Effector memory CD4-positive, alpha-beta T cell (primary cell): ENCODE data around the gene LYRM2.

Source experiments
- DNase-seq, 3 donors: peaks; one replicate each; pipeline ENCODE4 v3.0.0-alpha.2; 2020
- H3K27ac ChIP-seq: 2 replicates; pipeline ENCODE4 v1.7.0; 2013; ENCODE audit warnings: mild to moderate bottlenecking, low read length, moderate library complexity; ENCODE audit not compliant: insufficient read depth, poor library complexity, severe bottlenecking
- H3K27me3 ChIP-seq: replicated peaks from 2 replicates; pipeline ENCODE4 v1.7.0; 2013; ENCODE audit warnings: mild to moderate bottlenecking, low read length; ENCODE audit not compliant: insufficient read depth, control insufficient read depth, poor library complexity, severe bottlenecking
- H3K36me3 ChIP-seq: 2 replicates; pipeline ENCODE4 v1.7.0; 2013; ENCODE audit warnings: mild to moderate bottlenecking, low read length, moderate library complexity; ENCODE audit not compliant: control insufficient read depth, insufficient read depth
- H3K4me1 ChIP-seq: 2 replicates; pipeline ENCODE4 v1.7.0; 2013; ENCODE audit warnings: low read length, mild to moderate bottlenecking; ENCODE audit not compliant: control insufficient read depth, insufficient read depth, poor library complexity, severe bottlenecking
- H3K4me3 ChIP-seq: 2 replicates; pipeline ENCODE4 v1.7.0; 2013; ENCODE audit warnings: low read length, low read depth, mild to moderate bottlenecking; ENCODE audit not compliant: insufficient read depth, poor library complexity, severe bottlenecking
- H3K9me3 ChIP-seq: 2 replicates; pipeline ENCODE4 v1.7.0; 2013; ENCODE audit warnings: mild to moderate bottlenecking, low read length, moderate library complexity; ENCODE audit not compliant: control insufficient read depth

The LYRM2 gene

GRCh38 chr6:89564752-89565427, 73.7 kb downstream of the LYRM2 start:
- H3K4me3 ChIP-seq: no peak overlapping the region
- no peak for DNase-seq
- H3K4me1 ChIP-seq: no peaks in the 10 kb centered on the region
- H3K27ac ChIP-seq: no peak overlapping the region
- no peaks in the 10 kb centered on the region for H3K9me3 ChIP-seq
- H3K27me3 ChIP-seq: no peaks in the 10 kb centered on the region
- no peaks in the 10 kb centered on the region for H3K36me3 ChIP-seq

- H3K9me3 ChIP-seq: no peaks in the 10 kb centered on the region
- no peaks in the 10 kb centered on the region for H3K4me1 ChIP-seq
- H3K36me3 ChIP-seq: no peaks in the 10 kb centered on the region
- H3K27me3 ChIP-seq: no peaks in the 10 kb centered on the region
- no peak overlapping the region for H3K27ac ChIP-seq
- no peak overlapping the region for H3K4me3 ChIP-seq
- no peak for DNase-seq
Observed at GRCh38 chr6:89563866-89564265, 74.7 kb downstream of the LYRM2 start.

DNA sequence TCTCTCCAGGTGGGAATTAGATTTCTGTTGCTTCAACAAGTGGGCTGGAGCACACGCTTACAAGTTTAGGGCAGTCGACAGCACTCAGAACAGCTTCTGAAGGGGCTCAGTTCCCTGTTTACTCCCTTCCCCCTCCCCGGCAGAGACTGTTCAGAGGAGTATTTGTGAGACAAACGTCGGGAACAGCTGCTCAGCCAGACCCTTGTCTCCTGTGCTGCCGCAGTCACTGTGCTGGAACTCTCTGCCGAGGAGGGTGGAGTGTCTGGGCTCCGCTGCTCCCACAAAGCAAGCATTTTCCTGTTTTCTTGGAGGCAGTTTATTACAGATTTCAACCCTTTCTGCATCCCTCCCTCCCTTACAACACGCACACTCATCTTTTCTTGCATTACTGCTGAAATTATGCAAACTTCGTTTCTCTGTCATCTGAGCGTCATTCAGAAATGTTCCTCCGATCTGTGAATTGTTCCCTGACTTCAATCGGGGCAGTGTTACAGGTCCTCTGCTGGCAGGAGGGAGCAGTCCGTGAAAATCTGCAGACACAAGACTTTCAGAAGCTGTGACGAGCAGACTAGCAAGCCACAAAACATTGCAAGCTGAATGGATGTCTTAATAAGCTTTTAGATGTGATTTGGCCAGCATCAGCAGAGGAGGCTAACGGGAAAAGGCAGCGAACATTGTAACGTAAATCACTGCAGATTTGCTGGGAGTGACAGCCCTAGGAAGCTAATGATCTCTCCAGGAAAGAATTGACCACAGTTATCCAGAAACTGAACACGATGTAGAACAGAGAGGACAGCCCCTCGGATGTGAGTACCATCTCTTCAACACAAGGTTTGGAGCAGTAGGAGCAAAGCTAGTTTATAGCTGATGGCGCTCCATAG, 76.2 kb downstream of the LYRM2 start:
- Histone ChIP-seq H3K4me1 (no peaks in the 10 kb centered on the region), H3K9me3 (no peaks in the 10 kb centered on the region), H3K36me3 (no peaks in the 10 kb centered on the region), H3K4me3 (no peak overlapping the region), H3K27ac (no peak overlapping the region), H3K27me3 (no peaks in the 10 kb centered on the region)
- DNase-seq: no peak

DNA sequence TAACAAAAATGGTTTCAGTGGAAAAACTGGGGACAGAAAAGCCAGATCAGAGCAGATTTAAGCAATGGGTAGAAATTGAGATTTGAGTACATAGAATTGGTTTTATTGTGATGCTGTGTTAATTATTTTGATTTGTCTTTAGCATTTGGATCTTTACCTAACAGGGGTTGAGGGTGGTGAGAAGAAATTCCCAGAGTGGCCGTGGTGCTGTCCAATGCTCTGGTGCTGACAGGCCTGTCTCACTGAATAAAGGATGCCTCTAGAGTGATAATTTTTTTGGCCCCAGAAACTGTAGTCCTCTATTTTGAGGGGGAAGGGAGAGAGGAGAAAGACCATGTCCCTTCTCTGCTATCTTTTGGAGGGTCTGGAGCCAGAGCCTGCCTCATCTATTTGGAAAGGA, 79.1 kb downstream of the LYRM2 start:
- H3K9me3 ChIP-seq: no peaks in the 10 kb centered on the region
- no peaks in the 10 kb centered on the region for H3K36me3 ChIP-seq
- H3K27ac ChIP-seq: no peak overlapping the region
- no peaks in the 10 kb centered on the region for H3K4me1 ChIP-seq
- H3K4me3 ChIP-seq: no peak overlapping the region
- no peak for DNase-seq
- no peaks in the 10 kb centered on the region for H3K27me3 ChIP-seq

DNA sequence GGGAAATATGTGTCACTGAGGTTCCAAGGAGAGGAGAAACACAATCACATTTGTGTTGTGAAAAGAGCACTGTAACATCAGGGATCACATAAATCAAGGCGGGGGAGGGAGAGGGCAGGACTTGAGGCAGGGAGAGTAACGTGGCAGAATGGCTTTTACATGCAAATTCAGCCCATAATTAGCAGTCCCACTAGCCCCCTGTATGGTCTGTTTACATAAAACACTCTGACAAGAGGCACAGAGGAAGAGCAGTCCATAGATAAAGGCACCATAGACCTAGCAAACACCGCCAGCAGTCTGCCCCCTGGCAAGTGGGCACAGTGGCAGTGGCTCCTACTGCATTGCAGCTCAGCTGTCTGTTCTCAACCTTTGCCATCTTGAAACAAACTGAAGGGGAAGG, 82.7 kb downstream of the LYRM2 start:
- DNase-seq: no peak
- Histone ChIP-seq H3K4me1 (no peaks in the 10 kb centered on the region), H3K27ac (no peak overlapping the region), H3K27me3 (no peaks in the 10 kb centered on the region), H3K36me3 (no peaks in the 10 kb centered on the region), H3K4me3 (no peak overlapping the region), H3K9me3 (no peaks in the 10 kb centered on the region)

DNA sequence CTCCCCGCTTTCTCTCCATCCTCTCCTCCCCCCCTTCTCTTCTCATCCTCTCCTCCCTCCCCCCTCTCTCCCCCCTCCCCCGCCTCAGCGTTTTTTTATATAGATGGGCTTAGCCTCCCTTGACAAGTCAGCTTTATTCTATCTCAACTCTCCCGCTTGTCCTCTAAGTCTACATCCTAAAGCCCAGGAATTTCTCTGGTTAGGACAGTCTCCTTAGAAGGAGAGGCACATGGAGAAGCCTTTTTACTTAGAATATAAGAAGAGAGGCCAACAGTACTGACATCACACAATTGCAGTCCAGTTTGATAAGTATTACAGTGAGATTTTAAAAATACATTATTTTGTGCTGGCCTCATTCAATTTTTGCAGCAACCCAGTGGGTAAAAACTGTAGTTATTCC, 83.5 kb downstream of the LYRM2 start:
- no peak for DNase-seq
- H3K4me1 ChIP-seq: no peaks in the 10 kb centered on the region
- H3K36me3 ChIP-seq: no peaks in the 10 kb centered on the region
- H3K27ac ChIP-seq: no peak overlapping the region
- no peaks in the 10 kb centered on the region for H3K27me3 ChIP-seq
- H3K9me3 ChIP-seq: no peaks in the 10 kb centered on the region
- H3K4me3 ChIP-seq: no peak overlapping the region

GRCh38 chr6:89554106-89554505, 84.4 kb downstream of the LYRM2 start:
- no peak overlapping the region for H3K27ac ChIP-seq

DNA sequence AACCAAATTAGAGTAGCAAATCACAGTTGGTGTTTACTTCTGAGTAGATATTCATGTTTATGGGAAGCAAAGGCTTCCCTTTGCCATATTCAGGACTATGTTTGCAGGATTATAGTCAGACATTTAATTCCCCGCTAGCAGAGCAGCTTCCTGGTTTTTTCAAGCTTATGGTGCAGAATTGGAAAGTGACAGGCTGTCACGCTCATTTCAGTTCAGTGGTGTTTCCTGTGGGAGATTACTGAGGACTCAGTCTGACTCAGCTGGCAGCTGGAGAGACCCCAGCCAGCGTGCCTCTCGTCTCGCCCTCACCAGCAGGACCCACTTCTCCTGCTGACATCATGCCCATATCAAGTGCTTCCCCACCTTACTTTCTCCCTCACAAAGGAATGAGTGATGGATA, 85.1 kb downstream of the LYRM2 start:
- H3K27me3 ChIP-seq: no peaks in the 10 kb centered on the region
- H3K36me3 ChIP-seq: no peaks in the 10 kb centered on the region
- no peak for DNase-seq
- no peaks in the 10 kb centered on the region for H3K9me3 ChIP-seq
- H3K4me3 ChIP-seq: no peak overlapping the region
- H3K4me1 ChIP-seq: no peaks in the 10 kb centered on the region
- no peak overlapping the region for H3K27ac ChIP-seq

More at GRCh38 chr6:89554106-89554505, 84.4 kb downstream of the LYRM2 start:
- no peaks in the 10 kb centered on the region for H3K4me1 ChIP-seq
- DNase-seq: no peak
- no peaks in the 10 kb centered on the region for H3K27me3 ChIP-seq
- H3K36me3 ChIP-seq: no peaks in the 10 kb centered on the region
- no peak overlapping the region for H3K4me3 ChIP-seq
- H3K9me3 ChIP-seq: no peaks in the 10 kb centered on the region

DNA sequence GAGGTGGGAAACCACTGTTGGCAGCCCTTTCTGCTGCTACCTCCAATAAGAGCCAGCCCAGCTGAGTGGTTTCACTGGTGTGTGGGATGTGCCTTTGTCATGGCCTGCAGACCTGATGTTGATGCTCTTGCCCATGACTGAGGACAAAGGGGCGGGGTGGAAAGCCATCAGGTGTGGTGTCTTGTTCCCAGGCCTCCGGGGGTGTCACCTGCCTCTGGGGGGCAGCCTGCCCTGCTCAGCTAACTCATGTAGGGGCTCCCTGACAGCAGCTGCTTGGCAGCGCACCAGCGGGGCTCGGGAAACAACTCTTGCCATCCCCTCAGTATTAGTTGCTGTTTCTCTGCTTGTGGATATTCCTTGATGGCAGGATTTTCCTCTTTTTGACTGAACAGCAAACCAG, 91.3 kb downstream of the LYRM2 start:
- Histone ChIP-seq H3K9me3 (no peaks in the 10 kb centered on the region), H3K4me3 (no peak overlapping the region), H3K4me1 (no peaks in the 10 kb centered on the region), H3K27me3 (no peaks in the 10 kb centered on the region), H3K27ac (no peak overlapping the region), H3K36me3 (no peaks in the 10 kb centered on the region)
- DNase-seq: no peak

DNA sequence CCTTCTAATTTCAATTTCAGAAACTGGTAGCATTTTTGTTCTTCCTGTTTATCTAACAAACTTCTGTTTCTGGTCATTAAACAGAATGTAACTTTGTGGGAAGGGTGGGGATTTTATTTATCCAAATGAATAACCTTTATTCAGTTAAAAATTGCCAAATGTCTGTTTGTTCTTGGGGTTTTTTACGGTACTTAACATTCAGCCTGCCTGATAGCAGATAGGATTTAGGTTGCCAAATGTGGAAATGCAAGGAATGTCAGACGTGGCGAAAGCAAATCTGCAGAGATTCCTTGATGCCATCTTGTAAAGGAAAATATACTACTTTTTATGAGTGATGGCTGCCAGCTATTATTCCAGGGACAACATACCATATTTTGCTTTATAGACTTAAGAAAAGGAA, 95.7 kb downstream of the LYRM2 start:
- Histone ChIP-seq H3K4me1 (no peaks in the 10 kb centered on the region), H3K27ac (no peak overlapping the region), H3K36me3 (no peaks in the 10 kb centered on the region), H3K4me3 (no peak overlapping the region), H3K9me3 (no peaks in the 10 kb centered on the region), H3K27me3 (no peaks in the 10 kb centered on the region)
- DNase-seq: no peak
